HL-60 (cell line): ENCODE measurements around the gene CLCNKB.
"Not testable (repeated sequence)": the region's sequence is repeated elsewhere in the genome, so short reads cannot be mapped to it uniquely, and the experiment has no call there.

ENCODE experiments used
- DNase-seq, 2 experiments: peaks; one replicate each; pipeline ENCODE4 v3.0.0-alpha.2; 2010 to 2020; ENCODE audit warnings: low read depth in 1 of 2, low spot score in 1 of 2
- H3K27ac ChIP-seq: fragments of 250-450 bp; sonication (Bioruptor Pico); replicated peaks from 2 replicates; pipeline ENCODE4 v1.5.1; 2020; ENCODE audit warnings: mild to moderate bottlenecking, moderate library complexity
- H3K27me3 ChIP-seq: fragments of 250-450 bp; sonication (Bioruptor Pico); 2 replicates; pipeline ENCODE4 v1.5.1; 2021; ENCODE audit warnings: mild to moderate bottlenecking, moderate library complexity; ENCODE audit not compliant: insufficient read depth, poor library complexity, severe bottlenecking
- H3K4me3 ChIP-seq: replicated peaks from 2 replicates; pipeline ENCODE4 v1.5.1; 2011; ENCODE audit warnings: mild to moderate bottlenecking, control low read depth, low read length; ENCODE audit not compliant: insufficient read depth
- GABPA ChIP-seq: IDR thresholded peaks from 2 replicates; pipeline ENCODE4 v1.6.1; 2012; ENCODE audit warnings: low read depth
- POLR2AphosphoS5 ChIP-seq: IDR thresholded peaks from 2 replicates; pipeline ENCODE4 v1.6.1; 2012; ENCODE audit warnings: low read depth
- SPI1 ChIP-seq: IDR thresholded peaks from 2 replicates; pipeline ENCODE4 v1.6.1; 2012; ENCODE audit warnings: low read depth, mild to moderate bottlenecking, borderline replicate concordance
- TF ChIP-seq, protein P1 (sequence below): IDR thresholded peaks from 2 replicates; pipeline ENCODE4 v1.6.1; 2012; ENCODE audit warnings: low read depth; ENCODE audit not compliant: insufficient replicate concordance
- TF ChIP-seq, protein P2 (sequence below): IDR thresholded peaks from one replicate; pipeline ENCODE4 v1.5.1; 2011; ENCODE audit warnings: low read length, control low read depth, inconsistent platforms; ENCODE audit not compliant: insufficient read depth

Gene CLCNKB

DNA sequence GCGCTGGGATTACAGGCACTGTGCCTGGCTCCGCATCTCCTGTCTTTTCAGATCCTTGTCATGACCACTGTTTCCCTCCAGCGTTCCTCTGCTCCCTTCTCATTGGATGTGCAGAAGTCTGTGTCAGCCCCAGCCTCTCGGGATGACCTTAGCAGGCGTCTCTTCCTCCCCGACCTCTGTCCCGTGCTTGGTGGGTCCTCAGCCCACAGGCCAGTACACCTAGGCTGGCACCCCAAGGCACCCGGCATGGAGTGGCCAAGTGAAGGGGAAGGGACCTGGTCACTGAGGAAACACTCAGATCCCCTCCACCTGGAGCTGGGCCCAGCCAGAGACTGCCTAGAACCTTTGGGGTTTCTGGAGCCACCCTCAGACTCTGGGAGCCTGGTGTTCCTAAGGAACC lies 2.4 kb upstream of the CLCNKB start:
- no peak for DNase-seq
- Histone ChIP-seq H3K27me3 (no peaks in the 10 kb centered on the region), H3K4me3 (no peak overlapping the region), H3K27ac (no peak overlapping the region)
- TF ChIP-seq, protein P1, sequence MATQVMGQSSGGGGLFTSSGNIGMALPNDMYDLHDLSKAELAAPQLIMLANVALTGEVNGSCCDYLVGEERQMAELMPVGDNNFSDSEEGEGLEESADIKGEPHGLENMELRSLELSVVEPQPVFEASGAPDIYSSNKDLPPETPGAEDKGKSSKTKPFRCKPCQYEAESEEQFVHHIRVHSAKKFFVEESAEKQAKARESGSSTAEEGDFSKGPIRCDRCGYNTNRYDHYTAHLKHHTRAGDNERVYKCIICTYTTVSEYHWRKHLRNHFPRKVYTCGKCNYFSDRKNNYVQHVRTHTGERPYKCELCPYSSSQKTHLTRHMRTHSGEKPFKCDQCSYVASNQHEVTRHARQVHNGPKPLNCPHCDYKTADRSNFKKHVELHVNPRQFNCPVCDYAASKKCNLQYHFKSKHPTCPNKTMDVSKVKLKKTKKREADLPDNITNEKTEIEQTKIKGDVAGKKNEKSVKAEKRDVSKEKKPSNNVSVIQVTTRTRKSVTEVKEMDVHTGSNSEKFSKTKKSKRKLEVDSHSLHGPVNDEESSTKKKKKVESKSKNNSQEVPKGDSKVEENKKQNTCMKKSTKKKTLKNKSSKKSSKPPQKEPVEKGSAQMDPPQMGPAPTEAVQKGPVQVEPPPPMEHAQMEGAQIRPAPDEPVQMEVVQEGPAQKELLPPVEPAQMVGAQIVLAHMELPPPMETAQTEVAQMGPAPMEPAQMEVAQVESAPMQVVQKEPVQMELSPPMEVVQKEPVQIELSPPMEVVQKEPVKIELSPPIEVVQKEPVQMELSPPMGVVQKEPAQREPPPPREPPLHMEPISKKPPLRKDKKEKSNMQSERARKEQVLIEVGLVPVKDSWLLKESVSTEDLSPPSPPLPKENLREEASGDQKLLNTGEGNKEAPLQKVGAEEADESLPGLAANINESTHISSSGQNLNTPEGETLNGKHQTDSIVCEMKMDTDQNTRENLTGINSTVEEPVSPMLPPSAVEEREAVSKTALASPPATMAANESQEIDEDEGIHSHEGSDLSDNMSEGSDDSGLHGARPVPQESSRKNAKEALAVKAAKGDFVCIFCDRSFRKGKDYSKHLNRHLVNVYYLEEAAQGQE: no peak

DNA sequence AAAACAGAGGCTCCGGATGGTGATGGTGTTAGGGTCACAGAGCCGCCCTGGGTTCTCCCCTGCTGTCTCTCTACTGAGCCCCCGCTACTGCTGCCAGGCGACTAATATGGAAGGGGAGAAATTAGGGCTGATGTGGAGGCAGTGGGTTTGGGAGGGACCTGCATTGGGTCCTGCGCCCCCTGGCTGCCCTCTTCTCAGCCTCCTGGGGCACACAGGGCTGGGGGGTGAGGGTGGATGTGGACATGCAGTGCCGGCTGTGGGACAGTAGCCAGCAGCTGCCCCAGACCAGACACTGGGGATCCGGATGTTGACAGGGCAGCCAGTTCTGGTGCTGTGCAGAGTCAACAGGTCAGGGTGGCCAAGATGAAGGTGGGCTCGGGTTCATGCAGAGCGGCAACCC lies 1.5 kb upstream of the CLCNKB start:
- no peak for TF ChIP-seq SPI1
- no peak for TF ChIP-seq POLR2AphosphoS5
- no peak for TF ChIP-seq GABPA
- TF ChIP-seq, protein P2, sequence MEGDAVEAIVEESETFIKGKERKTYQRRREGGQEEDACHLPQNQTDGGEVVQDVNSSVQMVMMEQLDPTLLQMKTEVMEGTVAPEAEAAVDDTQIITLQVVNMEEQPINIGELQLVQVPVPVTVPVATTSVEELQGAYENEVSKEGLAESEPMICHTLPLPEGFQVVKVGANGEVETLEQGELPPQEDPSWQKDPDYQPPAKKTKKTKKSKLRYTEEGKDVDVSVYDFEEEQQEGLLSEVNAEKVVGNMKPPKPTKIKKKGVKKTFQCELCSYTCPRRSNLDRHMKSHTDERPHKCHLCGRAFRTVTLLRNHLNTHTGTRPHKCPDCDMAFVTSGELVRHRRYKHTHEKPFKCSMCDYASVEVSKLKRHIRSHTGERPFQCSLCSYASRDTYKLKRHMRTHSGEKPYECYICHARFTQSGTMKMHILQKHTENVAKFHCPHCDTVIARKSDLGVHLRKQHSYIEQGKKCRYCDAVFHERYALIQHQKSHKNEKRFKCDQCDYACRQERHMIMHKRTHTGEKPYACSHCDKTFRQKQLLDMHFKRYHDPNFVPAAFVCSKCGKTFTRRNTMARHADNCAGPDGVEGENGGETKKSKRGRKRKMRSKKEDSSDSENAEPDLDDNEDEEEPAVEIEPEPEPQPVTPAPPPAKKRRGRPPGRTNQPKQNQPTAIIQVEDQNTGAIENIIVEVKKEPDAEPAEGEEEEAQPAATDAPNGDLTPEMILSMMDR: no peak
- TF ChIP-seq, protein P1: no peak
- no peak overlapping the region for H3K27ac ChIP-seq
- no peak overlapping the region for H3K4me3 ChIP-seq
- peaks cover 2% of the 10 kb centered on the region for H3K27me3 ChIP-seq
- DNase-seq: no peak

DNA sequence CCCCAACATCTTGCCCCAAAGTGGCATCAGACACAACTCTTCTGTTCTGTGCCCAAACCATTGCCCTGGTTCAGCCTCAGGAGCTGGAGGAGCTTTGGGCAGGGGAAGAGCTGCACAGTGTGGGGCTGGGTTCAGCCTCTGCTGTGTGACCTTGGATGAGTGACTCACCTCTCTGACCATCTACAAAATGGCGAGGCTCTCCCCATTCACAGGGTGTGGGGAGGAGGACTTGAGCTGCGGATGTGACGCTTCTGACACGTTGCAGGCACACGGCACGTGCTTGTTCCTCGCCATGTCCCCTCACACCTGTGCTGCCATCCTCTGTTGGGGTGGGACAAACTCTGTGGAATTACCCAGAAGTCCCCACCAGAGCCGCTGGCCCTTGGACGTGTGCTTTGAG lies 928 bp upstream of the CLCNKB start:
- DNase-seq, H3K27ac ChIP-seq: not testable (repeated sequence)

DNA sequence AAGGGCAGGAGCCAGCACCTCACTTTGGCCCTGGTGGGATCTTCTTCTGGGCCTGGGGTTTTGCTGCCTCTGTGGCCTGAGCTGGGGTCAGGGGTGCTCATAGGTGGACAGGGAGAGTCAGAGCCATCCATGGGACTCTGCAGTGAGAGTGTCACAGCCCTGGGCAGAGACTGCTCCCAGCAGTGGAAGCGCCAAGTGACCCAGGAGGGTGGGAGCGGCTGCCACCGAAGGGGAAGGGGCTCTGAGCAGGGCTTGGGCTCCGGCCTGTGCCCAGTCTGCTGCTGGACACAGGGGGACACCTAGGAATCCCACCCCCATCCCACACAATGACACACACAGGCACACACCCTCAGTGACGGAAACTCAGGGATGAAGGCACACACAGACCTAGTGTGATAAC lies 368 bp downstream of the CLCNKB start:
- DNase-seq: no peak
- no peak overlapping the region for H3K4me3 ChIP-seq
- no peak overlapping the region for H3K27ac ChIP-seq
- TF ChIP-seq POLR2AphosphoS5 (no peak), GABPA (no peak)
- TF ChIP-seq, protein P2: no peak
- TF ChIP-seq, protein P1: no peak
- peaks cover 7% of the 10 kb centered on the region for H3K27me3 ChIP-seq

More for the DNA sequence above, 928 bp upstream of the CLCNKB start:
- H3K4me3 ChIP-seq, H3K27me3 ChIP-seq: not testable (repeated sequence)
